Amniotic stem cell (primary cell): Measurements from ENCODE around the gene DIP2B.

Experiments
- DNase-seq: peaks from one replicate; lab custom pipeline; 2025; lab: John Stamatoyannopoulos, UW

Gene DIP2B

GRCh38 chr12:50579757-50580267, 75.0 kb downstream of the DIP2B start:
- no peak for DNase-seq

DNA sequence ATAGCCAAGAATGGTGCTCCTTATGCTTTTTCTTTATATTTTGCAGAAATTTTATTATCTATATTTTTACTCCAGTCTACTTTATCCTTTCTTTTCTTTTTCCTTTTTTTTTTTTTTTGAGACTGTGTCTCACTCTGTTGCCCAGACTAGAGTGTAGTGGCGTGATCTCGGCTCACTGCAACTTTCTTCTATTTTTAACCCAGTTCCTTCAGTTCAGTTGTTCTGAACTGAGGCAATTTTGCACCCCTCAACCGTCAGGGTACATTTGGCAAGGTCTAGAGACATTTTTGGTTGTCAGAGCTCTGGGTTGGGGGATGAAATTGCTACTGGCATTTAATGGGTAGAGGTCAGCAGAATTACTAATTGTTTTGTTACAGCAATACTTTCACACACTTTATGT, 75.7 kb downstream of the DIP2B start:
- DNase-seq: no peak

GRCh38 chr12:50581226-50582184, 76.7 kb downstream of the DIP2B start:
- no peak for DNase-seq

DNA sequence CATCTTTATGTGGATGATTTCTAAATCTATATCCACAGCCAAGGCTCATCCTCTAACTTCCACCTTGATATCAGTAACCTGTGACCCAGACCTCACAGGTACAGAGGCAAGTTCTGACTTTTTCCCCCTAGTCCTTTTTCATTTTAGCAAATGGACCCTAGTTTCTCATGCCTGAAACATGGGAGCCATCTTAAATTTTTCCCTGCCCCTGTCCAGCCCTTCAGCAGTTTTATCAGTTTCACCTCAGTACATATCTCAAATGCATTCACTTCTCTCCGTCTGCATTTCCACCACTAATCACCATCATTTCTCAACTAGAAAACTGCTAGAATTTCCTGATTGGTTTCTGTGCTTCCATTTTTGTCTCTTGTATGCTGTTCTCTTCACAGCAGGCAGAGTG, 79.3 kb downstream of the DIP2B start:
- DNase-seq: no peak

GRCh38 chr12:50589650-50590435, 85.1 kb downstream of the DIP2B start:
- peak; percentile 73 for DNase-seq

DNA sequence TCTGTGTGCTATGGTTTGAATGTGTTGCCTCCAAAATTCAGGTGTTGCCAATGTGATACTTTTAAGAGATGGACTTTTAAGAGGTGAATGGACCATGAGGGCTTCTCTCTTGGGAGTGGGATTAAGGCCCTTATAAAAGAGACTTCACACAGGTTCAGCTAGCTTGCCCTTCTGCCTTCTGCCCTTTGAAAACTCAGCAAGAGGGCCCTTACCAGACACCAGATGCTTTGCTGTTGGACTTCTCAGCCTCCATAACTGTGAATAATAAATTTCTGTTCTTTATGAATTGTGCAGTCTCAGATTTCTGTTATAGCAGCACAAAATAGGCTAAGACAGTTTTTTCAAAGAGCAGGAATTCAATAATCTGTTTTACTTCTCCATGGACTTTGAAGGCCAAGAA, 86.1 kb downstream of the DIP2B start:
- DNase-seq: no peak

- no peak for DNase-seq
Observed at GRCh38 chr12:50595667-50596066, 90.9 kb downstream of the DIP2B start.

- DNase-seq: peak; percentile 49
Observed at GRCh38 chr12:50597200-50598195, 92.7 kb downstream of the DIP2B start.

GRCh38 chr12:50598321-50598862, 93.6 kb downstream of the DIP2B start:
- no peak for DNase-seq

- DNase-seq: no peak
Observed at GRCh38 chr12:50599366-50600095, 94.7 kb downstream of the DIP2B start.

DNA sequence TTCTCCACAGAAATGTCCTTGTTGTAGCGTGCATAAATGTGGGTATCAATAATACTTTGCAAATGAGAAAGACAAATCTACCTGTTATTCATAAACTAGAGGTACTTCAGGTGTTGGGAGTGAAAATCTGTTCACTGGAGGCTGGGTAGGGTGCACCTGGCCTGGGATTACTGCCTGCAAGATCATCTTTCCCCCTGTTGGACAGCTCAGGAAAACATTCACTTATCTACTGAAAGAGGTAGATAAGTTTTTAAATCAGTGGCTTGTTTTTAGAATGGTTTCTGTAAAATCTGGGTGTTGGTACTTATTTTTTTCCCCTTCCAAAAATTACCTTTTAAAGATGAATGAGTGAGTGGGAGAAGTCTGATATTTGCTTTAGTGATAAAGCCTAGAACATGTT, 95.6 kb downstream of the DIP2B start:
- DNase-seq: no peak

- DNase-seq: no peak
Observed at GRCh38 chr12:50603817-50604639, 99.2 kb downstream of the DIP2B start.

GRCh38 chr12:50604640-50604920, 99.8 kb downstream of the DIP2B start:
- no peak for DNase-seq

DNA sequence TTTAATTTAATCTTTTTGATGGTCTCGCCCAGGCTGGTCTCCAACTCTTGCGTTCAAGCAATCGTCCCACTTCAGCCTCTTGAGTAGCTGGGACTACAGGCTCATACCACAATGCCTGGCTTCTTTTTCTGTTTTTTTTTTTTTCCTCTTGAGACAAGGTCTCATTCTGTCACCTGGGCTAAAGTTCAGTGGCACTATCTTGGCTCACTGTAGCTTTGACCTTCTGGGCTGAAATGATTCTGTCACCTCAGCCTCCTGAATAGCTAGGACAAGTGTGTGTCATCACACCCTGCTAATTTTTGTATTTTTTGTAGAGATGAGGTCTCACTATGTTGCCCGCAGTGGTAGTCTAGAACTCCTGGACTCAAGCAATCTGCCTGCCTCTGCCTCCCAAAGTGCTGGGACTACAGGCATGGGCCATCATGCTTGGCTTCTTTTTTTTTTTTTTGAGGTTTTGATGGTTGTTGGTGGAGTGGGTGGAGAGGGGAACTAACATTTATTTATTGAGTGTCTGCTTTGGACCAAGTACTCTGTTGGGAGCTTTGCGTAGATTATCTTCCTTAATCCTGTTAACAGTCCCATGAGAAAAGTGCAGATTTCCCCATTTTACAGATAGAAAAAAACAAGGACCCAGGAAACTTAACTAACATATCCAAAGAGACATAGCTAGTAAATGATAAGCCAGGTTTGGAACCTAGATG, 102.0 kb downstream of the DIP2B start:
- DNase-seq: no peak

DNA sequence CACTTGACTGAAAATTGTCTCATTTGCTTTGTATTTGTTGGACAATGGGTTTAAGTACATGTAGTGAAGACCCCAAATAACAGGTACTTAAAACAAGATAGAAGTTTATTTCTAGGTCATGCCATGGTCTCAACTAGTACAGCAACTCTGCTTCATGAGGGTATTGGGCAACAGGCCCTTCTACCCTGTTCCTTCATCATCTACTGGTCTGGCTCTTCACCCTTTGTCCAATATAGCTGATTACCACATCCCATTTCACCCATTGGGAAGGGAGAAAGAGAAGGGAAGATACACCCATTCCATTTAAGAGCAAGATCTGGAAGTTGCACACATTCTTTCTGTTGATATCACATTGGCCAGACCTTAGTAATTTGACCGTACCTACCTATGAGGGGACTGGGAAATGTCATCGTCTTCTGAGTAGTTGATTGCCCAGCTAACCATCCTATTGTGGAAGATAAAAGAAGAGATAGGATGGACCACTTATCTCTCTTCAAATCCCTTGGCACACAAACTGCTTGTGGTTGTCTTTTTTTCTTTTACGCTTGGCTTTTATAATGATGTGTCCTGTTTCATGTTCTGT, 104.6 kb downstream of the DIP2B start:
- no peak for DNase-seq

DNA sequence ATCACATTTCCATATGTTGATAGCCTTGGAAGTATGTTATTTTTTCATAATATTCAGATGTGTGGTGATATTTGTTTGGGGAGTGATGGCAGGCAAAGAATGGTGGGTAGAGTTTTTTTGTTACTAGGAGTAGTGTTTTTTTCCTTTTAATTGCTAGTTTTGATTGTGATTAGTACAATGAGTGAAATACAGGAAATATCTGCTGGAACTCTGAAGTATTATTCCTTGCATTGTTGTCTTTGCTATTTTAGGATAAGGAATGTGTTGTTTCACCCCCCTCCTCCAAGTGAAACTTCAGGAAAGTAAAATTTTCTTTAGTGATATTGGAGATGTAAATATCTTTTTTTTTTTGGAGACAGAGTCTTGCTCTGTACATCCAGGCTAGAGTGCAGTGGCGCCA, 105.4 kb downstream of the DIP2B start:
- no peak for DNase-seq

GRCh38 chr12:50611021-50611744, 106.4 kb downstream of the DIP2B start:
- no peak for DNase-seq

DNA sequence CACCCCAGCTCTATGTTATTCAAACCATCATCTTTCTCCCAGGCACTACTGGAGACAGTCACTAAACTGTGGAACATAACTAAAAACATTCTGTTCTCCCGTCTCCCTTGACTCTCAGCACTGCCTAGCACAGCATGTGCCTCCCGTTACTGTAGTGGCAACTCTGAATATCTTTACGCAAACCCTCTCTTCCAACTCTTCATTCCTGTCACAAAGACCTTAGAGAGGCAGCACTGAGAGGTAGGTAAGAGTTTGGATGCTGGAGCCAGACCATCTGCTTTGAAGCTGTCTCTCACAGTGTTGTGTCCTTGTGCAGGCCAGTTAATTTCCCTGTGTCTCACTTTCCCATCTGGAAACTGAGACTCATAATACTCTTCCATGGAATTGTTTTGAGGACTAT, 108.1 kb downstream of the DIP2B start:
- no peak for DNase-seq
